Activated CD4-positive, alpha-beta T cell treated with anti-CD3 and anti-CD28 coated beads, Interleukin-2, amount 10 ng/mL, durations not matched to agents 7 days and 5 days (primary cell): ENCODE measurements around the gene DNAH11. TPM values are rescaled to one million over a fixed set of nuclear protein-coding genes. Genes with fewer than 3 reads are reported as not detected.

Experiments
- CTCF ChIA-PET: fragments of 350-600 bp; sonication (Branson Sonifier 250); formaldehyde crosslinking; loops from one replicate; lab custom pipeline; 2021; ENCODE audit warnings: antibody characterized with exemption; lab: Charles Lee
- POLR2A ChIA-PET: fragments of 350-600 bp; sonication (Branson Sonifier 250); formaldehyde crosslinking; loops from one replicate; lab custom pipeline; 2021; ENCODE audit warnings: antibody characterized with exemption; lab: Charles Lee
- DNase-seq: peaks from one replicate; pipeline ENCODE4 v3.0.0-alpha.2; 2020
- H3K27ac Mint-ChIP-seq: one replicate; pipeline ENCODE4 v1.8.0; 2021; ENCODE audit warnings: mild to moderate bottlenecking, moderate library complexity, mixed read lengths
- H3K27me3 Mint-ChIP-seq: one replicate; pipeline ENCODE4 v1.8.0; 2021; ENCODE audit warnings: mixed read lengths
- H3K36me3 Mint-ChIP-seq: one replicate; pipeline ENCODE4 v1.8.0; 2021; ENCODE audit warnings: low read depth, mixed read lengths
- H3K4me1 Mint-ChIP-seq: one replicate; pipeline ENCODE4 v1.8.0; 2021; ENCODE audit warnings: mixed read lengths
- H3K4me3 Mint-ChIP-seq: one replicate; pipeline ENCODE4 v1.8.0; 2021; ENCODE audit warnings: mild to moderate bottlenecking, moderate library complexity, mixed read lengths
- H3K9me3 Mint-ChIP-seq: one replicate; pipeline ENCODE4 v1.8.0; 2021; ENCODE audit warnings: mixed read lengths
- total RNA-seq, 2 experiments: library from RNA; stranded (reverse); gene quantifications; one replicate each; pipeline ENCODE4 v1.2.3, GENCODE V29; 2021

DNAH11 gene
- total RNA-seq, 2 experiments from 2014 or later, result 0.77 to 1.3 TPM

DNA sequence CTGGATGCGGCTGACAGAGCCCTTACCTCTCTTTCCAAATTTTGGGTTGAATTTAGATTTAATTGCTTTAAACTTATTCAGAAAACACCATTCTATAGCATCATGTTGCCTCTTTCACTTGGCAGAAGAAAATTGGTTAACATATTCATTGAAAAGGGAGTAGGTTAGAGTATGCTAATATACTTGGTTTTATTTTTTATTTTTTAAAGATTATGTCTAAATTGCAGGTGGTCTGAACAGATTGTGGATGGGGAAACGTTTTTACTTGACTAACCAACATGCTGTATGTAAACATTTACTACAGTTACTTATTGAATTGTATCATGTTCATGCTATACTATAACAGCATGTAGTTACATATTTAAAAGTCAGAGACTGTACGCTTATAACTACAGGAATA is 65.6 kb downstream of the DNAH11 start:
- CTCF ChIA-PET, result no interaction called here

DNA sequence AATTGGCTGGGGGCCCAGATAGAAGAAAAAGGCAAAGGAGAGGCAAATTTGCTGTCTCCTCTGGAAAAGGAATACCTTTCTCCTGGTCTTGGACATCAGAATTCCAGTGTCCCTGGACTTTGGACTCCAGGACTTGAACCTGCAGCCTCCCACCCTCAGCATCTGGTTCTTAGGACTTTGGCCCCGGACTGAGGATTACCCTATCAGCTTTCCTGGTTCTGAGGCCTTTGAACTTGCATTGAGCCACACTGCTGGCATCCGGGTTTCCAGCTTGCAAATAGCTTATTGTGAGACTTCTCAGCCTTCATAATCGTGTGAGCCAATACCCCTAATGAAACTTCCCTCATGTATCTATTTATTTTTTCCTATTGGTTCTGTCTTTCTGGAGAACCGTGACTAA is 68.3 kb downstream of the DNAH11 start:
- Mint-ChIP-seq H3K4me1 (no peaks in the 10 kb centered on the region), H3K4me3 (no peak overlapping the region), H3K27ac (no peak overlapping the region), H3K36me3 (no peaks in the 10 kb centered on the region), H3K27me3 (peaks cover 2% of the 10 kb centered on the region), H3K9me3 (no peaks in the 10 kb centered on the region)
- DNase-seq, result no peak
- POLR2A ChIA-PET, result no interaction called here
- CTCF ChIA-PET, result no interaction called here

More for the DNA sequence above, 65.6 kb downstream of the DNAH11 start:
- Mint-ChIP-seq H3K4me3 (no peak overlapping the region), H3K27me3 (no peaks in the 10 kb centered on the region), H3K4me1 (peaks cover 4% of the 10 kb centered on the region), H3K9me3 (no peaks in the 10 kb centered on the region), H3K27ac (no peak overlapping the region), H3K36me3 (no peaks in the 10 kb centered on the region)
- DNase-seq, result no peak
- POLR2A ChIA-PET, result no interaction called here

DNA sequence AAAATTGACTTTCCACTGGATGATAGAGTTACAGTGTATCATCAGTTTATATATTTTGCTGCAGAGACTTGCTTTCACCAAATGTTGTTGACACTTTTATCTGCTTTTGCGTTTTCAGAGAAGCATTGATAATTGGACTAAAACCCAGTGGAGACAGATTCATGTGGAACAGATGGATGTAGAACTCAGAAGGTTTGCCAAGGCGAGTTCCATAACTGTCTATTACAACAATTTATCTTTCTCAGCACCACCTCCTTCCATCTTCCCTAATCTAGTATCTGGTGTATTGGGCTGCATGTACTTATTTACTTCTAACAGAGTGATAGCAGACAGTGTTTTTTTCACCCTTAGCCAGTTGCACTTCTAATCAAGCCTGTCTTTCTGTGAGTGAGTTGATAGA is 73.3 kb downstream of the DNAH11 start:
- POLR2A ChIA-PET, result no interaction called here
- Mint-ChIP-seq H3K4me1 (no peaks in the 10 kb centered on the region), H3K27ac (no peak overlapping the region), H3K27me3 (peaks cover 2% of the 10 kb centered on the region), H3K36me3 (no peaks in the 10 kb centered on the region), H3K4me3 (no peak overlapping the region), H3K9me3 (no peaks in the 10 kb centered on the region)
- no peak for DNase-seq
- CTCF ChIA-PET, result no interaction called here

DNA sequence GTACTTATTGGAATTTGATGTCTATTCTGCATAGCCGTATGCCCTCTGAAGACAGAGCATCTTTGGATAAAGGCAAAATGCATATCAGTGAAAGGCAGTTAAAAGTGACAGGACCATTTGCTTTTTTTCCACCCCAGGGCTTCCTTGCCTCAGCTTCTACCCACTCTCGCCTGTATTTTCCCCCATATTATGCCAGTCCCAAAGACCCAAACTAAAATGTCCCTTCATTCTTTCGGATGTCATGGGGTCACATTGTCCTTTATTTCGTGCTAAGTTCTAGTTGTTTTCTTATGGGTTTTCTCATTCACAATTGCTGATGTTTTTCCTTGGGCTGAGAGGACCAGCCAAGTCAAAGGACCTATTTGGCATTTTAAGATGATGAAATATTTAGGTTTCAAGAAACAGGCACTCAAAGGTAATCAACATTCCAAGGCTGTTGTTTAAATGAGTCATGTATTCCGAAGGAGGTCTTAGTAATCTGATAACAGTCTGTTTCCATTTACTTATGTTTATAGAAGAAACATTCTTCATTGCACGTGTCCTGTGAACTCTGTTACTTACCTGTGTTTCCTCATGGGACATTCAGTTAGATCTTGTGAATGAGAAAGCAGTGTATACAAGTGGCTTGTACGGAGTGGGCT is 74.1 kb downstream of the DNAH11 start:
- Mint-ChIP-seq H3K4me3 (no peak overlapping the region), H3K27ac (no peak overlapping the region), H3K36me3 (no peaks in the 10 kb centered on the region), H3K27me3 (peaks cover 2% of the 10 kb centered on the region), H3K9me3 (no peaks in the 10 kb centered on the region), H3K4me1 (no peaks in the 10 kb centered on the region)
- POLR2A ChIA-PET, result no interaction called here
- DNase-seq, result no peak
- CTCF ChIA-PET, result no interaction called here

DNA sequence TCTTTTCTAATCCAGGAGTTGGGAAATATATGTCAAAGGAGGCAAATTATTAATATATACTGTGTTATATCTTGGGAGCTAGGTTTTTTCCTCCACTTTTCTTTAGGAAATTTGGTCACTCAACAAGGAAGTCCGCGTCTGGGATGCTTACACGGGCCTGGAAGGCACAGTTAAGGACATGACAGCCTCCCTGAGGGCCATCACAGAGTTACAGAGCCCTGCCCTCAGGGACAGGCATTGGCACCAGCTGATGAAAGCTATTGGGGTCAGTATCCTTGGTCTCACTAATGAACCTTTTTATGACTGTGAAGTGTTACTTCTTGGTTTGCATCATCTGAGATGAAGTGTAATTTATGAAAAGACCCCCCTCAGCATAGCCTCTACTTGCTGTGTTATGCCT is 74.7 kb downstream of the DNAH11 start:
- no peak overlapping the region for H3K27ac Mint-ChIP-seq
- no peaks in the 10 kb centered on the region for H3K4me1 Mint-ChIP-seq
- POLR2A ChIA-PET, result no interaction called here
- no peak for DNase-seq
- CTCF ChIA-PET, result no interaction called here
- no peak overlapping the region for H3K4me3 Mint-ChIP-seq
- no peaks in the 10 kb centered on the region for H3K36me3 Mint-ChIP-seq
- H3K27me3 Mint-ChIP-seq, result peaks cover 2% of the 10 kb centered on the region
- H3K9me3 Mint-ChIP-seq, result no peaks in the 10 kb centered on the region

DNA sequence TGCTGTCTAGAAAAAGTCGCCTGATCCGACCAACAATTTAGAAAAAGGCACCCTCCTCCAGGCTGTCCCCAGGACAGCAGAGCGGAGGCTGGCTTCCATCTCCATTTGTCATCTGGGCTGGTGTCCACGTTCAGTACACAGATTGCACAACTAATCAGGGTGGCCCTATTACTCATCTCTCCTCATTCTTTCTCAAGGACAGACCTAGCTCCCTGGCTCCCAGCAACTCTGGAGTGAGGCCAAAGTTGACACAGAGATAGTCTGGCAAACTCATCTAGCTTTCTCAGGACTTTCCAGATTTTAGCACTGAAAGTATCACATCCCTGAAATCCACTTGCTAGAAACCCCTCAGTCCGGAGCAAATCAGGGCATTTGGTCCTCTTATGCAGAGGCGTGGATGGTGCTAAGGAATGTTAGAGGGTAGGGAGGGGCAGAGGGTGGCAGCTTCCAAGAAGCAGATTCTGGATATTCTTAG is 75.1 kb downstream of the DNAH11 start:
- CTCF ChIA-PET, result no interaction called here
- H3K4me1 Mint-ChIP-seq, result no peaks in the 10 kb centered on the region
- H3K9me3 Mint-ChIP-seq, result no peaks in the 10 kb centered on the region
- no peak for DNase-seq
- H3K36me3 Mint-ChIP-seq, result no peaks in the 10 kb centered on the region
- POLR2A ChIA-PET, result no interaction called here
- no peak overlapping the region for H3K27ac Mint-ChIP-seq
- no peak overlapping the region for H3K4me3 Mint-ChIP-seq
- H3K27me3 Mint-ChIP-seq, result peaks cover 2% of the 10 kb centered on the region

DNA sequence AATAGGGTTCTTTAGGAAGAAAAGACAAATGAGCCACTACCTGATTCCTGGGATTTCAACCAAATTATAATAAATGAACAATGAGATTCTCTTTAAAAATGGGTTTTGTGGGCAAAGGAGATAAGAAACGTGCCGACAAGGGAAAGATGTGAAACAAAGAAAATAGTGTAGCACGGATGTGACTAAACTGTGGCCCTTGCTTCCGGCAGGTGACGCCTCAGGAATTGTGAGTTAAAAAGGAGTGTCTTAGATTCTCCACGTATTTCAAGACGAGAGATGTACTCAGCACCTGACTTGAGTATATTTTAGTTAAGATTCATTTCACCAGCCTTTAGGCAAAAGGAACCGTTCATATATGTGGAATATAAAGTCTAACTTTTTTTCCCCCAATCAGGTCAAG is 75.9 kb downstream of the DNAH11 start:
- POLR2A ChIA-PET, result no interaction called here
- CTCF ChIA-PET, result no interaction called here
- Mint-ChIP-seq H3K9me3 (no peaks in the 10 kb centered on the region), H3K4me1 (no peaks in the 10 kb centered on the region), H3K27me3 (peaks cover 2% of the 10 kb centered on the region), H3K36me3 (no peaks in the 10 kb centered on the region), H3K27ac (no peak overlapping the region), H3K4me3 (no peak overlapping the region)
- DNase-seq, result no peak

DNA sequence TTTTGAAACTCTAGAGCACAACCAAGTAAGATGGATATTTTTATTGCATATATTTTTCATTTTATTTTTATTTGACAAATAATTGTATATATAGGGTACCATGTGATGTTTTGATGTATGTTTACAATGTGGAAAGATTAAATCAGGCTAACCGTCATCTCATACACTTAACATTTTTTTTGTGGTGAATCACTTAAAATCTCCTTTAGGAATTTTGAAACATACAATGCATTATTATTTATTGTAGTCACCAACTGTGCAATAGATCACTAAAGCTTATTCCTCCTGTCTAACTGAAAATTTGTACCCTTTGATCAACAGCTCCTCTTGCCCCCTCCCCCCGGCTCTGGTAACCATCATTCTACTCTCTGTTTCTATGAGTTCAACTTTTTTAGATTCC is 77.2 kb downstream of the DNAH11 start:
- Mint-ChIP-seq H3K4me1 (no peaks in the 10 kb centered on the region), H3K36me3 (no peaks in the 10 kb centered on the region), H3K27me3 (peaks cover under 1% of the 10 kb centered on the region), H3K4me3 (no peak overlapping the region), H3K27ac (no peak overlapping the region), H3K9me3 (no peaks in the 10 kb centered on the region)
- ChIA-PET POLR2A (no interaction called here), CTCF (no interaction called here)
- DNase-seq, result no peak

DNA sequence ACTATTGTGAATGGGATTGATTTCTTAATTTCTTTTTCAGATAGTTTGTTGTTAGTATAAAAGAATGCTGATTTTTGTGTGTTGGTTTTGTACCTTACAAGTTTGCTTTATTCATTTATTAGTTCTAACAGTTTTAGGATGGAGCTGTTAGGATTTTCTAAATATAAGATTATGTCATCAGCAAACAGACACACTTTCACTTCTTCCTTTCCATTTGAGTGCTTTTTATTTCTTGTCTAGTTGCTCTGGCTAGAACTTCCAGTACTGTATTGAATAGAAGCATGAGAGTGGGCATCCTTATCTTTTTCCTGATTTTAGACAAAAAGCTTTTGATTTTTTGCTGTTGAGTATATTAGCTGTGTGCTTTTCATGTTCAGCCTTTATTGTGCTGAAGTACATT is 81.5 kb downstream of the DNAH11 start:
- H3K9me3 Mint-ChIP-seq, result no peaks in the 10 kb centered on the region
- H3K36me3 Mint-ChIP-seq, result no peaks in the 10 kb centered on the region
- ChIA-PET CTCF (no interaction called here), POLR2A (no interaction called here)
- H3K4me3 Mint-ChIP-seq, result no peak overlapping the region
- H3K4me1 Mint-ChIP-seq, result peaks cover 1% of the 10 kb centered on the region
- no peaks in the 10 kb centered on the region for H3K27me3 Mint-ChIP-seq
- no peak overlapping the region for H3K27ac Mint-ChIP-seq
- DNase-seq, result no peak

DNA sequence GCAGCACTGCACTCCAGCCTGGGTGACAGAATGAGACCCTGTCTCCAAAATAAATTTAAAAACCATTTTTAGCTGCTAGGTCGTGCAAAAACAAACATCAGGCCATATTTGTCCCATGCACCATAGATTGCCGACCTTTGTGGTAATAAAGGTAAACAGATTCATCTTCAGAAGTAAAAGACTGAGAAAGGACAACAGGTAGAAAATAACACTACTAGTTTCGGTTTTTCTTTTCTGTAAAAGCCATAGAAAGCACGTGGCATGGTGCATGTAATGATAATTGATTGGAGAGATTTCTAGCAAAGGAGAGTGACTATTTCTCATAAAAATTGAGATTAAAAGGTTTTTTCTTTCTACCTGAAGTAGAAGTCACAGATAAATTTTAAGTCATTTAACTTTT is 93.9 kb downstream of the DNAH11 start:
- Mint-ChIP-seq H3K4me3 (no peak overlapping the region), H3K4me1 (peaks cover 1% of the 10 kb centered on the region), H3K27me3 (peaks cover 2% of the 10 kb centered on the region), H3K36me3 (no peaks in the 10 kb centered on the region), H3K27ac (no peak overlapping the region), H3K9me3 (no peaks in the 10 kb centered on the region)
- ChIA-PET CTCF (no interaction called here), POLR2A (no interaction called here)
- DNase-seq, result no peak

DNA sequence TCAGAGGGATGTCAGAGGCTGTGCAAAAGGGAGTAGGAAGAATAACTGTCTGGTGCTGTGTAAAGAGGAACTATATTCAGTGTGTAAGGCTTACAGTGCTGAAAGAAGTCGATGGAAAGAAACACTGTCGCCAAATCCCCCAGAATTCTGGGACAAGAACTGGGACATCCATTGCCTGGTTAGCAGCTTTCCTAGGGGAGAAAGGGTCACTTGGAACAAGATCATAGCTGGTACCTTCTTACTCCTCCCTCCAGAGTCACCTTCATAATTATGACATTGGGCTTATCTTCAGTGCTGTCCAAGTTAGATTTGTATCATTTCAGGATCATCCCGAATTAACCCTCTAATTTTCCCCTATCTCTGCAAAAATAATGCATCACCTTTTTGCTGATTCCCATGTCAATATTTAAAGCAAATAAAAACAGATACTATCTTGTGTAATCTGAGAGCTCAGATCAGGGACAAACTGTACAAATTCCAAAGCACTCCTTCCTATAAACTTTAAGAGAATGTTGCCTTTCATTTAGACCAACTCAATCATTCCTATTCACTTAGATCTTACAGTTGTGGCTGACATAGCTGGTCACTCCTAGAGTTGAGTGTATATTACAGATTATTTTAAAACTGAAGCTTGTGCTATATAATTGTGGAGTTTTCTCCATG is 96.5 kb downstream of the DNAH11 start:
- CTCF ChIA-PET, result interaction anchor here (1.3 kb wide), 1 partner anchor 9 kb away, joined by 3 read pairs; no protein-coding TSS in a partner anchor
- no peak overlapping the region for H3K27ac Mint-ChIP-seq
- peaks cover 2% of the 10 kb centered on the region for H3K27me3 Mint-ChIP-seq
- H3K4me3 Mint-ChIP-seq, result no peak overlapping the region
- DNase-seq, result no peak
- H3K36me3 Mint-ChIP-seq, result no peaks in the 10 kb centered on the region
- no peaks in the 10 kb centered on the region for H3K9me3 Mint-ChIP-seq
- peaks cover 1% of the 10 kb centered on the region for H3K4me1 Mint-ChIP-seq
- POLR2A ChIA-PET, result no interaction called here

DNA sequence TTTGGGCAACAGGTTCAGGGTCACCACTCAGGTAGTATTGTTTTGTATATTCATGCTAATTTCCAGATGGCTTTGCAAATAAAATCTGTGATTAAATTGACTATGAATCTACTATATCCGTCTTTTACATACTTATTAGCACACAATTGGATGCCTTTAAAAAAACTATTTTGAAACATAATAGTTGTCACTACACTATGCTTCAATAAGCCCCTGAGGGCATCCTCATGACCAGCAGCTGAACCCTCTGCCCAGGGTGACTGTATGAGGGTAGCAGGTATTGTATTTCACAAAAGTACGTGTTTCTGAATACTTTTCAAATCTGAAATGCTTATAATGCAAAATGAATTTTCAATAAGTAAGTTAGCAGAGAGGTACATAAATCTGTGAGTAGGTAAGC is 97.3 kb downstream of the DNAH11 start:
- Mint-ChIP-seq H3K4me3 (no peak overlapping the region), H3K9me3 (no peaks in the 10 kb centered on the region), H3K27ac (no peak overlapping the region), H3K36me3 (no peaks in the 10 kb centered on the region), H3K27me3 (peaks cover 2% of the 10 kb centered on the region), H3K4me1 (peaks cover 1% of the 10 kb centered on the region)
- POLR2A ChIA-PET, result no interaction called here
- CTCF ChIA-PET, result interaction anchor here (1.3 kb wide), 1 partner anchor 9 kb away, joined by 3 read pairs; no protein-coding TSS in a partner anchor
- DNase-seq, result no peak

DNA sequence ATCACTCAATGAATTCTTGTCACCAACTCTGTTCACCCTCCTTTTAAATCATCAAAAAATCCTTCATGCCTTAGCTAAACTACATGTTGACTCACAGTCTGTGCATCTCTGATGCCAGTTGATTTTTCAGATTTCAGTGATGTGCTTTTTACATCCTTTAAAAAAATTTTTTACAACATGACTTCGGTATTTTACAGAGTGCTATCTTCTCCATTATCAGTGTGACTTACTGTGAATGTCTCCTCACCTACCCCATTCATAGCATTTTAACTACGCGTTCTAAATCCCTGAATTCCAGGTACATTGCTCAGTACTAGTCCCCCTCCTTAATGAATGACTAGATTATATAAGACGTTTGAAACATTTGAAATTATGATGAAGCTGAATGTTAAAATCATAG is 98.7 kb downstream of the DNAH11 start:
- no peaks in the 10 kb centered on the region for H3K36me3 Mint-ChIP-seq
- H3K9me3 Mint-ChIP-seq, result no peaks in the 10 kb centered on the region
- no peak overlapping the region for H3K27ac Mint-ChIP-seq
- H3K4me1 Mint-ChIP-seq, result peaks cover 4% of the 10 kb centered on the region
- no peak for DNase-seq
- H3K27me3 Mint-ChIP-seq, result peaks cover 2% of the 10 kb centered on the region
- no peak overlapping the region for H3K4me3 Mint-ChIP-seq
- ChIA-PET POLR2A (no interaction called here), CTCF (no interaction called here)

DNA sequence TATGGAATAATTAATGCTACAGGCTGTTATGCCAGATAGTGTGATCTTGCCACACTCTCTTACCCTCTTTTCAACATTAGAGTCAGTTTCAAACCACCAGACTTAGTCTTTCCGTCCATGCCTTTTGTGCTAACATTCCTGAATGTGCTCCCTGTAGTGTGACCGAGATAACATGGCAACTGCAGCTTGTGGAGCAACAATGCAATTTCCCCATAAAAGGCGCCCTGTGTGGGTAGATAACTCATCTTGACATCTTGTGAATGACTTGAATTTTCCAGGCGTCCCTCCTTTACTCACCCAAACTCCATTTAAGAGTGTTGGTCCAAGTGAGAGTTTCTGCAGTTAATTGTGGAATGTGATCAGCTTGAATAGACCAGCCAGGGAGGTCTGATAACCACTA is 99.6 kb downstream of the DNAH11 start:
- no peak for DNase-seq
- CTCF ChIA-PET, result no interaction called here
- Mint-ChIP-seq H3K27me3 (peaks cover 2% of the 10 kb centered on the region), H3K4me3 (no peak overlapping the region), H3K4me1 (peaks cover 3% of the 10 kb centered on the region), H3K9me3 (peaks cover 2% of the 10 kb centered on the region), H3K36me3 (no peaks in the 10 kb centered on the region), H3K27ac (no peak overlapping the region)
- POLR2A ChIA-PET, result no interaction called here
